Activated CD8-positive, alpha-beta T cell treated with anti-CD3 and anti-CD28 coated beads, Interleukin-2, amount 10 ng/mL, durations not matched to agents 7 days and 5 days (primary cell): Measurements from ENCODE around the gene PAPPA. TPM values are rescaled to one million over a fixed set of nuclear protein-coding genes. Genes with fewer than 3 reads are reported as not detected.

Experiments
- ATAC-seq: fragments of 150-1000 bp; cut with Tn5 transposase; one replicate; pipeline ENCODE4 v1.10.0; 2021; ENCODE audit warnings: moderate library complexity
- CTCF ChIA-PET: fragments of 350-600 bp; sonication (Branson Sonifier 250); formaldehyde crosslinking; loops from one replicate; lab custom pipeline; 2021; ENCODE audit warnings: antibody characterized with exemption; lab: Charles Lee
- POLR2A ChIA-PET: fragments of 350-600 bp; sonication (Branson Sonifier 250); formaldehyde crosslinking; loops from one replicate; lab custom pipeline; 2021; ENCODE audit warnings: antibody characterized with exemption; lab: Charles Lee
- DNase-seq: peaks from one replicate; pipeline ENCODE4 v3.0.0-alpha.2; 2020
- H3K27ac Mint-ChIP-seq: one replicate; pipeline ENCODE4 v1.8.0; 2021; ENCODE audit warnings: mild to moderate bottlenecking, mixed read lengths
- H3K27me3 Mint-ChIP-seq: one replicate; pipeline ENCODE4 v1.8.0; 2021; ENCODE audit warnings: low read depth, mixed read lengths
- H3K36me3 Mint-ChIP-seq: one replicate; pipeline ENCODE4 v1.8.0; 2021; ENCODE audit warnings: low read depth, mixed read lengths
- H3K4me1 Mint-ChIP-seq: one replicate; pipeline ENCODE4 v1.8.0; 2021; ENCODE audit warnings: low read depth, mixed read lengths
- H3K4me3 Mint-ChIP-seq: one replicate; pipeline ENCODE4 v1.8.0; 2021; ENCODE audit warnings: mild to moderate bottlenecking, mixed read lengths
- H3K9me3 Mint-ChIP-seq: one replicate; pipeline ENCODE4 v1.8.0; 2022; ENCODE audit warnings: mixed read lengths; ENCODE audit not compliant: insufficient read depth
- total RNA-seq, 2 experiments: library from RNA; stranded (reverse); gene quantifications; one replicate each; pipeline ENCODE4 v1.2.3, GENCODE V29; 2021

Gene PAPPA
- total RNA-seq, 2 experiments from 2014 or later, result not detected

GRCh38 chr9:116137581-116137980, 16.0 kb upstream of the PAPPA start:
- DNase-seq (no peak), ATAC-seq (no peak)
- Mint-ChIP-seq H3K27ac (no peak overlapping the region), H3K4me3 (no peak overlapping the region), H3K9me3 (no peaks in the 10 kb centered on the region), H3K36me3 (no peaks in the 10 kb centered on the region), H3K27me3 (no peaks in the 10 kb centered on the region), H3K4me1 (no peaks in the 10 kb centered on the region)
- ChIA-PET CTCF (no interaction called here), POLR2A (no interaction called here)

DNA sequence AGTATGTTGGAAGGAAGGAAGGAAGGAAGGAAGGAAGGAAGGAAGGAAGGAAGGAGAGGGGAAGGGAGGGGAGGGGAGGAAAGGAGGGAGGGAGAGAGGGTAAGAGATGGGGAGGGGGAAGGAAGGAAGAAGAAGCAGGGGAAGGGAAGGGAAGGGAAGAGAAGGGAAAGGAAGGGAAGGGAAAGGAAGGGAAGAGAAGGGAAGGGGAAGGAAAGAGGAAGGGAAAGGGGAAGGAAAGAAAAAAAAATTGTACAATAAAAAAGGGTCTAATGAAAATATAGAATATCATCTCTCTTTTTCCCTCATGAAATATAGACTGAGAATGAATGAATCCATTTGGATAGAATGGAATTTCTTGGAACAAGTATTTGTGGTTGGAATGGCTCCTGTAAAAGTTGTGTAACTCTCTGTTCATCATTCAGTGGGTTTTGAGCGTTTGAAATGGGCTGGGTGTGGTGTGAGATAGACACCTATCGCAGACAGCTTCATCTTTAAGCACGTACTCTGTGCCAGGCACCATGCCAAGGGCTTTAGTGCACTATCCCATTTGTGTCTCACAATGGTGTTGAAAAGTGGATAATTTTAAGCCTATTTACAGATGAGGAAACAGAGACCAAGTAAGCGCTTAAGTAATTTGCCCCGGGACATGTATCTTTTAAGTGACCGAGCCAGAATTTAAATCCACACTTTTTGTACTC, 11.6 kb upstream of the PAPPA start:
- ChIA-PET POLR2A (no interaction called here), CTCF (no interaction called here)
- Mint-ChIP-seq H3K4me3 (no peak overlapping the region), H3K27ac (no peak overlapping the region), H3K4me1 (no peaks in the 10 kb centered on the region), H3K27me3 (no peaks in the 10 kb centered on the region), H3K36me3 (no peaks in the 10 kb centered on the region), H3K9me3 (no peaks in the 10 kb centered on the region)
- DNase-seq (no peak), ATAC-seq (no peak)

DNA sequence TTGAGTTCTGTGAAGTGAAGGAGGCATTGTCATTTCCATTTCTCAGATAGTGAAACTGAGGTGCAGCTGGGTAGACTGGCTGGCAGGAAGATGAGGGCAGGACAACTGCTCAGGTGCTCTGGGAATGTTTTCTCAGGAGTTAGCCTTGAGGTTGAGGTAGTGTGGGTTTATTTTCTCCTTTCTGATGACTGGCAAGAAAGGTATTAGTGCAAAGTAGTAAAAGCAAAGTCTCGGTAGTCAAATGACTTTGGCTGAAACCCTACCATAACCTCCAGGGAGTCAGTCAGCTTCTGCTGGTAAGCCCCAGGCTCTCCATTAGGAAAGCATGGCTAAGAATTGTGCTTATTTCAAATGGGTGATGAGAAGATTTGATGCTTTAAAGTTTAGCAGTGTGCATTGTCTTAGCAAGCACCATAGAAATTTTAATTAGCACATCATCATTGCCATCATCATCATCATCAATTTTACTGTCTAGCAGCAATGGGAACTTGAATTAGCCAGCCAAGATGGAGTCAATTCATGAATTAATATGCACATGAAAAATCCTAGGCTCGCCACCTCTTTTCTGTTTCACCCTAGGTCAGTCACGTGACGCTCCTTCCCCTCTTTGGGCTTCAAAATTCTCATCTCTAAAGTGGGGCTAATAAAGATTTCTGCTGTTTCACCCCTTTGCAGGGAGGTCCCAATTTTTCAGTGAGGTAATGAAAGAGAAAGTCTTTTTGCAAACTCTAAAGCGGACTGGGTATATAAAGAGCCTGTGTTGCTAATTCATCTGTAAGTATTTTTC, 10.7 kb upstream of the PAPPA start:
- Mint-ChIP-seq H3K4me3 (no peak overlapping the region), H3K27me3 (no peaks in the 10 kb centered on the region), H3K36me3 (no peaks in the 10 kb centered on the region), H3K27ac (no peak overlapping the region), H3K9me3 (no peaks in the 10 kb centered on the region), H3K4me1 (no peaks in the 10 kb centered on the region)
- no peak for DNase-seq
- POLR2A ChIA-PET, result no interaction called here
- CTCF ChIA-PET, result no interaction called here
- no peak for ATAC-seq

DNA sequence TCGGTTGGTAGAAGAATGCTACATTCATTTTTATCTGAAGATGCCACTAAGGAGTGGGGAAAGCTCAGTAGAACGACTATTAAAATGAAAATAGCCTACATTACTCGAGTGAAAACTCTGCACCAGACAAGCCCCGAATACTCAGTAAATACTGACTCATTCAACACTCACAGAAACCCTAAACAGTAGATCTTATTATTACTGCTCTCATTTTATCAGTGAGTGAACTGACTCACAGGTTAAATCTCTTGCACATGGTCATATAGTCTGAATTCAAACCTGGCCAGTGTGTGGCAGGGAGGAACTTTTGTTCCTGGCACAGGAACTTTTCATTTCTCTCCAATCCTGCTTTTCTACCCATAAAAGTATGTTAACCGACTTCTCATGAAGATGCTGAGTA, 9.6 kb upstream of the PAPPA start:
- DNase-seq (no peak), ATAC-seq (no peak)
- ChIA-PET CTCF (no interaction called here), POLR2A (no interaction called here)
- no peaks in the 10 kb centered on the region for H3K27me3 Mint-ChIP-seq
- H3K36me3 Mint-ChIP-seq, result no peaks in the 10 kb centered on the region
- no peaks in the 10 kb centered on the region for H3K9me3 Mint-ChIP-seq
- no peak overlapping the region for H3K27ac Mint-ChIP-seq
- no peaks in the 10 kb centered on the region for H3K4me1 Mint-ChIP-seq
- no peak overlapping the region for H3K4me3 Mint-ChIP-seq

GRCh38 chr9:116144555-116144954, 9.0 kb upstream of the PAPPA start:
- Mint-ChIP-seq H3K4me1 (no peaks in the 10 kb centered on the region), H3K4me3 (no peak overlapping the region), H3K27me3 (no peaks in the 10 kb centered on the region), H3K9me3 (no peaks in the 10 kb centered on the region), H3K27ac (no peak overlapping the region), H3K36me3 (no peaks in the 10 kb centered on the region)
- ATAC-seq (no peak), DNase-seq (no peak)
- POLR2A ChIA-PET, result no interaction called here
- CTCF ChIA-PET, result no interaction called here

DNA sequence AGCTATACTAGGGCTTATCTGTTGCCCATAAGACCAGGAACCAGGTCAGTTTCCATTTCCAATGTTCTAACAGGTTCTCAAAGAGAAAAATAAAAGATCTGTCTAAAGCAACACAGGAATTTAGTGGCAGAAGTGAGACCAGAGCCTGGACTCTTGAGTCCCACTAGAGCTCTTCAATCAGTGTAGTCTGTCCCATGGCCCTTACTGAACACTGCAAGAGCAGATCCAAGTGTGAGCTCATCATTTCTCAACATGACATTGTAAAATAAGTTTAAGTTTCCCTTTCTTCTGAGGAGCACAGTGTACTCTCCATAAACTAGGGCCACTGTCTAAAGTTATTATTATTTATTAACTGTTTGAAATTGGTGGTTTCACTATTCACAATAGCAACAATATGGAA, 8.6 kb upstream of the PAPPA start:
- ChIA-PET CTCF (no interaction called here), POLR2A (no interaction called here)
- Mint-ChIP-seq H3K27ac (no peak overlapping the region), H3K27me3 (peaks cover 2% of the 10 kb centered on the region), H3K36me3 (no peaks in the 10 kb centered on the region), H3K4me1 (no peaks in the 10 kb centered on the region), H3K9me3 (no peaks in the 10 kb centered on the region), H3K4me3 (no peak overlapping the region)
- no peak for ATAC-seq
- DNase-seq, result no peak

DNA sequence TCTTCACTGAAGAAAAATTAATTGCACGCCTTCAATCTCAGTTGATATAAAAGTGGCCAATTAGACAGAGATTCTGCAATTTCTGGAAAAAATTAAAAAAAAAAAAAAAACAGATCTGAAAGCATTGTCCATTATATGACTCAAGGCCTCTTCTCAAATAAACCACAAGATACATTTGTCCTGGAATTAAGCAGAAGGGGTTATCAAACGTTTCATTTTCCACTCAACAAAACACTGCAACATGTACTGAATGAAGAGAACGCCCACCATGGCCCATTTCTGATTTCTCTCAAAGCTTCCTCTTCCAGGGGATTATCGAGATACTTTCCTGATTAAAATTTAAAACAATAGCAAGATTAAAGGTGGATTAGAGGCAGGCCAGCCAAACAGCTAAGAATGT, 5.8 kb upstream of the PAPPA start:
- H3K9me3 Mint-ChIP-seq, result no peaks in the 10 kb centered on the region
- no peak overlapping the region for H3K27ac Mint-ChIP-seq
- DNase-seq (no peak), ATAC-seq (no peak)
- H3K4me1 Mint-ChIP-seq, result no peaks in the 10 kb centered on the region
- no peaks in the 10 kb centered on the region for H3K36me3 Mint-ChIP-seq
- peaks cover 18% of the 10 kb centered on the region for H3K27me3 Mint-ChIP-seq
- H3K4me3 Mint-ChIP-seq, result no peak overlapping the region
- ChIA-PET POLR2A (no interaction called here), CTCF (no interaction called here)

GRCh38 chr9:116149844-116150243, 3.7 kb upstream of the PAPPA start:
- POLR2A ChIA-PET, result no interaction called here
- Mint-ChIP-seq H3K4me1 (peaks cover 3% of the 10 kb centered on the region), H3K27ac (no peak overlapping the region), H3K27me3 (peaks cover 33% of the 10 kb centered on the region), H3K9me3 (no peaks in the 10 kb centered on the region), H3K4me3 (no peak overlapping the region), H3K36me3 (no peaks in the 10 kb centered on the region)
- DNase-seq, result no peak
- no peak for ATAC-seq
- CTCF ChIA-PET, result no interaction called here

DNA sequence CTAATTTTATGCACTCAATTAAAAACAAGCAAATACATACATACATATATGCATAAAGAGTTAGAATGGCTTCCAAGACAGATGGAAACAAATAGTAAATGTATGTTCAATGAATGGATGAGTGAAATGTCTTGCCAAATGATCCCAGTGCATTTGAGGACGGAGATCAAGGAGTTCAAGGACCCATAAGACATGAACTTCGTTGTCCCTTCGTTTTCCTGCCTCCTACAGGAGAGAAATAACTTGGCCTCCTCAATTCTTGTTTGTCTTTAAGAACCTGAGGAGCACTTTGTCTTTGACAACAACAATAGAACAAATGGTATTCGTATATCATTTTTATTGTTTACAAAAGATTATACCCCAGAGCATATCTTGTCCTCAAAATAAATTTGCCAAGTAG, 2.4 kb upstream of the PAPPA start:
- H3K4me1 Mint-ChIP-seq, result peaks cover 3% of the 10 kb centered on the region
- CTCF ChIA-PET, result no interaction called here
- H3K27ac Mint-ChIP-seq, result no peak overlapping the region
- H3K36me3 Mint-ChIP-seq, result no peaks in the 10 kb centered on the region
- ATAC-seq (no peak), DNase-seq (no peak)
- no peak overlapping the region for H3K4me3 Mint-ChIP-seq
- POLR2A ChIA-PET, result no interaction called here
- no peaks in the 10 kb centered on the region for H3K9me3 Mint-ChIP-seq
- H3K27me3 Mint-ChIP-seq, result peaks cover 46% of the 10 kb centered on the region

GRCh38 chr9:116151966-116152381, 1.6 kb upstream of the PAPPA start:
- ChIA-PET CTCF (no interaction called here), POLR2A (no interaction called here)
- peaks cover 53% of the 10 kb centered on the region for H3K27me3 Mint-ChIP-seq
- no peak overlapping the region for H3K27ac Mint-ChIP-seq
- DNase-seq (no peak), ATAC-seq (no peak)
- H3K36me3 Mint-ChIP-seq, result no peaks in the 10 kb centered on the region
- no peaks in the 10 kb centered on the region for H3K9me3 Mint-ChIP-seq
- H3K4me1 Mint-ChIP-seq, result peaks cover 3% of the 10 kb centered on the region
- no peak overlapping the region for H3K4me3 Mint-ChIP-seq

DNA sequence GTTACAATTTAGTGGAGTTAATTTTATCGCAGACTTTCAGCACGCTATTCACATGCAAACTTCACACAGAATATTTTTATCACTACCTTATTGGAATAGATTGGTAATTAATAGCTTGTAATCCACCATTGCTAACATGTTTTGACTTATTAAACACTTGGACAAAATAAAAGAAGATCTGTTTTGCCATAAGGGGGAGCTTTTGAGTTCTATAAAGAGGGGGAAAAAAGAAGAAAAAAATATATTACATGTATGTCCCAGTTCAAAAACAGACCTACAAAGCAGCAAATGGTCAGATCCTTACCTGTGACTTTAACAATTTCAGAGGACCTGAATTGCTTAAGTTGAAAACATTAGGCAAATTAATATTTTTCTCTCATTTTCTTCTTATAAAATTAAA, 1.2 kb upstream of the PAPPA start:
- no peak overlapping the region for H3K27ac Mint-ChIP-seq
- DNase-seq (no peak), ATAC-seq (no peak)
- peaks cover 55% of the 10 kb centered on the region for H3K27me3 Mint-ChIP-seq
- ChIA-PET CTCF (no interaction called here), POLR2A (no interaction called here)
- H3K4me3 Mint-ChIP-seq, result no peak overlapping the region
- no peaks in the 10 kb centered on the region for H3K9me3 Mint-ChIP-seq
- no peaks in the 10 kb centered on the region for H3K36me3 Mint-ChIP-seq
- H3K4me1 Mint-ChIP-seq, result peaks cover 3% of the 10 kb centered on the region

DNA sequence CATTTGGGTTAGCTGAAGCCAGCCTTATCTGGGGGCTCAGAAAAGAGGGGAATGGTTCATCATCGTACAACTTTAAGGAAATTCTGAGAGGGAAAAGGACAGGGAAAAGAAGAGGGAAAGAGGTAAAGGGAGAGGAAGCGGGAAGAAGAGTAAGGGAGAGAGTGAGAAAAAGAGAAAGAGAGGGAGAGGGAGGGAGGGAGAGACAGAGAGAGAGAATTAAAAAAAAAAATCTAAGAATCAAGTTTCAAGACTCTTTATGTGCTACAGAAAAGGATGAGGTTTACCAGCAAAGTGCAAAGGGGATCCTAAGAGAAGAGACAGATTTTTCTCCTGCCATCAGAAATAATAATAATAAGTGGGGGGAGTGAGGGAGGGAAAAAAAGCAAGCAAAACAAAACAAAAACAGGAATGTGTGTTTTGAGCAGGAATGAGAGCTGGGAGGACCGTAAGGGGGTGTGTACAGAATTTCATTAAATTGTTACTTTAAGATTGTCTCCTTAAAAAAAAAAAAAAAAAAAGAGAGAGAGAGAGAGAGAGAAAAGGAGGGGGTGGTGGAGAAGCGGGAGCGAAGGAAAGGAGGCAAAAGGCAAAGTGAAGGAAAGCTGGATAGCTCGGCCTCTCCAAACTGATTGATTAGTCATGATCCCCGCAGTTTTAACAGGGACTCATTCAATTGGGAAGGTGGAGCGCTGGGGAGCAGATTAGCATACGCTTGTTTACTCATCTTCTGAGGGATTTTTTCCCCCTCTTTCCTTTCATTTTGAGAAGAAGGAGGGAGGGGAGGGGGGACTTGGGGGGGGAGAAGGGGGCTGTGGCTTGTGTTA, 438 bp upstream of the PAPPA start:
- ATAC-seq, result no peak
- Mint-ChIP-seq H3K4me3 (no peak overlapping the region), H3K27ac (no peak overlapping the region), H3K27me3 (peaks cover 63% of the 10 kb centered on the region), H3K36me3 (no peaks in the 10 kb centered on the region), H3K4me1 (peaks cover 3% of the 10 kb centered on the region), H3K9me3 (no peaks in the 10 kb centered on the region)
- ChIA-PET POLR2A (no interaction called here), CTCF (no interaction called here)
- no peak for DNase-seq
